GM18505 (cell line): ENCODE measurements around the gene HOXA10.

Experiments used
- ATAC-seq: cut with Tn5 transposase; IDR thresholded peaks from one replicate; pipeline ENCODE4 v1.9.1; 2021; ENCODE audit not compliant: unreplicated experiment
- POLR2A ChIP-seq: IDR thresholded peaks from 4 replicates; pipeline ENCODE4 v1.6.1; 2011; ENCODE audit warnings: borderline replicate concordance; ENCODE audit not compliant: insufficient read depth, insufficient read length; ENCODE audit errors: extremely low read depth

The HOXA10 gene

DNA sequence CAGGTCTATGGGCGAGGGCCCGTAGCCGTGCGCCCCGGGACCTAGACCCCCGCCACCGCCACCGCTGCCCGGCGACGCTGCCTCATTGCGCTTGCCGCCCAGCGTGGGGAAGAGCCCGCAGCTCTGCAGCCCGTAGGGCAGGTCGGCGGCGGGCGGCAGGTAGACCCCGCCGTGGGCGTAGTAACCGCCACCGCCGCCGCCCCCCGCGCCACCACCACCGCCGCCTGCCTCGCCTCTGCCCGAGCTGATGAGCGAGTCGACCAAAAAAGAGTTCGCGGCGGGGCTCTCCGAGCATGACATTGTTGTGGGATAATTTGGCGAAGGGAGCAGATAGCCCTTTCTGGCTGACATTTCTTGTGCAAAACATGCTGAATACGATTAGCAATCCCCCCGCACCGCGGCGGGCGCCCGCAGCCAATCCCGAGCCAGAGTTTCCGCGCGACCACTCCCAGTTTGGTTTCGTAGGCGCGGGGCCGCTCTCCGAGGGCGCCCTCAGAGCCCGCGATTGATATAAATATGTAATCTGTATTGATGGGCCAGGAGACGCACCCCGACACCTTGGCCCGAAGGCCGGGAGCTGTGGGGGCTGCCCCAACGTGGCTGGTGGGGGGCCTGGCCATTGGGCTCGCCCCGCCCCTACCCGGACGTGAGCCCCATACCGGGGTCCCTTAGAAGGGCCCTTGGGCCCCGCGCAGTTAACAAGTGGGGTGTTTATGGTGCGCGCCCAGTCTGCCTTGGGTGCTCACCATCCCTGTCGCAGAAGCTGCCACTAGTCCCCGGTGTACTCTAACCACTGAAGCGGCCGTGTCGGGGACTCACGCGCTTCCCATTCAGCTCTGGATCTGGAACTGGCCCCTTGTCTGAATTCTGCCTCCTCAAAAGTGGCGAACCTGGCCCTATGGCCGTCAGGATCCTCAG, at the start of gene HOXA10:
Gene HOXA10 (minus strand): TSS at position 365 of the 918 bp plus-strand sequence. CDS start 14 bp downstream, at position 351.
- ATAC-seq = no peak
- no peak for TF ChIP-seq POLR2A

GRCh38 chr7:27221201-27221797, 47.2 kb upstream of the HOXA10 start:
- no peak for ATAC-seq
- TF ChIP-seq POLR2A = no peak

- TF ChIP-seq POLR2A = no peak
- no peak for ATAC-seq
Measured at GRCh38 chr7:27220440-27220955, 46.4 kb upstream of the HOXA10 start.

- no peak for ATAC-seq
- no peak for TF ChIP-seq POLR2A
Measured at GRCh38 chr7:27219821-27220220, 45.7 kb upstream of the HOXA10 start.

DNA sequence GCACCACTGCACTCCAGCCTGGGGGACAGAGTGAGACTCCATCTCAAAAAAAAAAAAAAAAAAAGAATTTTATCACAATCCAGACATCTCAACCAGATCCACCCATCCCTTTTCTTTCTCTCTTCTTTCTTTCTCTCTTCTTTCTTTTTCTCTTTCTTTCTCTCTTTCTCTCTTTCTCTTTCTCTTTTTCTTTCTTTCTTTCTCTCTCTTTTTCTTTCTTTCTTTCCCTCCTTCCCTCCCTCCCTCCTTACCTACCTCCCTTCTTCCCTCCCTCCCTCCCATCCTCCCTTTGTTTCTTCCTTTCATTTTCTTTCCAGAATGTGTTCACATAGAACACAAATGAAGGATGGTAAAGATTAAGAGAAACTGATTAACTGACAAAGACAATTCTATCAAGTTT, 43.8 kb upstream of the HOXA10 start:
- ATAC-seq = no peak
- TF ChIP-seq POLR2A = no peak

DNA sequence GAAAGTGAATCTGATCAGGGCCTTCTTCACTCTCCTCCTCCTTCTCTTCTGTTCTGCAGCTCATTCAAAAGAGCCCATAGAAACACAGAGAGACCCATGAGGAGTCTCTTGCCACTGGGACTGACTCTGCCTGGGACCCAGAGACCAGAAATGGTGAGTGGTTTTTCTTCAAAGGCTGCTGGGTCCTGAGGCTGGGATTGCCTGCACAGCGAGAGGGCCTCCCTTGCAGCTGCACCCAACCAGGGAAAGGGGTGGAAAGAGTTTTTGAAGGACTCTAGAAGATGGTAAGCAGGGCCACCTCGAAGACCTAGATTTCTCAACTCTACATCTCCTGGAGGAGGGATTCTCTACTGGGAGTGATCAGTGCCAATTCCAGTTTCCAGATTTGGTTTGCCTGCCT, 41.2 kb upstream of the HOXA10 start:
- no peak for ATAC-seq
- no peak for TF ChIP-seq POLR2A

GRCh38 chr7:27214239-27214950, 40.3 kb upstream of the HOXA10 start:
- no peak for TF ChIP-seq POLR2A
- no peak for ATAC-seq

GRCh38 chr7:27213433-27214238, 39.5 kb upstream of the HOXA10 start:
- ATAC-seq = no peak
- TF ChIP-seq POLR2A = no peak

DNA sequence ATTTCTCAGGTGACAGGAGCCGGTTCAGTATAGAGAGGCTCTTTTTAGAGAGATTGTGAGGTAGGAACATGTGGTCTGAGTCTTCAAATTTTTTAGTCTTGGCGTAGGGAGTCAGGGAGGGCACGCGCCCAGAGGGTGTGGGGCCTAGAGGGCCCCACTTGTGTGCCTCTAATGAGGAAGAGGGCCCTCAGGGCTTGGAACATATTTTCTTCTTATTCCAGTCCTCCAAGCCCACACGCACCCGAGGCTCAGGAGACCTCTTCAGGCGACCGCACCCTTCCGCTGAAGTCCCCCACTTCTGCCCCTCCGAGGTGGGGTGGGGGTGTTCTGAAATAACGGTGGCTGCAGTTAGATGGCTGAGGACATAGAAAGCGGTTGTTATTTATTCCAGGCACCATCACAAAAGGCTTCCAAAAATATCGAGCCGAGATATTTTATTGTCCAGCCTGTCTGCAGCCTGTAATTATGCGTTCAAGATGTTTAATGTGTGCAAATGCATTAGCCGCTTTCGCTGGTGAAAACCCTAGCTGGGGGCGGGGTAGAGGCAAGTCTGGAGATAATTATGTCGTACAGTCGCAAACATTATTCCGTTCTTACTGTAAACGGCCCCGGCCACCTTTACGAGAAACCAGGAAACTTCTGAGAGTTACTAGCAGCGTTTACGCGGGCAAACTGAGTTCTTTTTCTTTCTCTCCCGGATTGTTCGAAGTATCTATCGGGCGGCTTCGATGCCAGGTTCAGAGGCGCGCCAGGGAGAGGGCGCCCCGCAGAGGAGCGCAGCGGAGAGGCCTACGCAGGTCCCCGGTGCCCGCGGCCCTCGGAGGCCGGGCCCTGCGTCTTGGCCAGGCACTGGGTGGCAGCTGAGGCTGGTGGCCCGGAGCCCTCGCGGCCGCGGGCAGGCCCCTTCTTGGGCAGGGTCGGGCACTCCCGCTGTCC, 38.6 kb upstream of the HOXA10 start:
- no peak for ATAC-seq
- no peak for TF ChIP-seq POLR2A

GRCh38 chr7:27211764-27212204, 37.7 kb upstream of the HOXA10 start:
- no peak for TF ChIP-seq POLR2A
- no peak for ATAC-seq

DNA sequence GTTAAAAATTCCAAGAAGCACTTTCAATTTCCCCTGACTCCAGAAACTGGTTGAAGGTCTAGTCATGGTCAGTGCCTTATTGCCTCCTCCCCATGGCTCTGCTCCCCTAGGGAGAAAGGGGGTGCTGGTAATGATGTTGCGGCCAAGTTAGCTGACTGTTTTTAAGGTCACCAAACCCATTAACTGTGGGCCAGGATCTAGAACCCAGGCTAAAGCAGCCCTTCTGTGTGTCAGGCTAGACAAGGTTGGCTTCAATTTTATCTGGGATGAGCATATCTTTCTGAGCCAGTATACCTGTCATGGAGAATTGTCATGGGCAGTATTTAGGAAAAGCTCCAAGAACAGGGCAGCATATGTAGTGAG, 36.9 kb upstream of the HOXA10 start:
- no peak for TF ChIP-seq POLR2A
- ATAC-seq = no peak
